Pancreas (tissue), 10 donors: ENCODE results near the gene ASTN1. TPM values are rescaled to one million over a fixed set of nuclear protein-coding genes. Genes with fewer than 3 reads are reported as not detected.

Experiments
- ATAC-seq, 4 donors: fragments of 200-7000 bp; cut with Tn5 transposase; one replicate each; pipeline versions ENCODE4 v1.8.0 to v1.9.1; 2020; ENCODE audit warnings: mild to moderate bottlenecking in 4 of 4, moderate library complexity in 4 of 4
- DNase-seq, 6 donors: peaks; one replicate each; pipeline ENCODE4 v3.0.0-alpha.2; 2020
- FAIRE-seq: peaks from 2 replicates; lab custom pipeline; 2012; peaks lifted over from hg19 to GRCh38; lab: Jason Lieb, UNC
- H3K27ac ChIP-seq, 4 donors: fragments of 200-600 bp; sonication (generic); 1 replicate in 3 of 4; 2 replicates in 1 of 4; pipeline versions ENCODE4 v1.5.0 to v1.8.0; 2020
- H3K27me3 ChIP-seq, 4 donors: fragments of 200-600 bp; one replicate each; pipeline ENCODE4 v1.8.0; 2021
- H3K36me3 ChIP-seq, 3 donors: fragments of 200-600 bp; sonication (generic) in 1 of 3; one replicate each; pipeline versions ENCODE4 v1.5.0 to v1.8.0; 2020 to 2021
- H3K4me1 ChIP-seq, 3 donors: fragments of 200-600 bp; one replicate each; pipeline ENCODE4 v1.8.0; 2021
- H3K4me3 ChIP-seq, 4 donors: fragments of 200-600 bp; sonication (generic) in 2 of 4; one replicate each; pipeline versions ENCODE4 v1.5.0 to v1.8.0; 2020 to 2021
- H3K9me3 ChIP-seq, 4 donors: fragments of 200-600 bp; one replicate each; pipeline ENCODE4 v1.8.0; 2021
- WGBS, 2 donors: extraction: QIAGEN DNeasy Blood & Tissue Kit; methylation state at CpG; one replicate each; pipeline ENCODE4 v1.1.7; 2013; 5-methylcytosine and 5-hydroxymethylcytosine counted together
- intact Hi-C, 3 donors: fragments of 100-400 bp; cut with DNase I; formaldehyde crosslinking; loops; one replicate each; pipeline versions ENCODE4 v1.11.1 to v1.14.2; 2022
- polyA plus RNA-seq, 2 donors: library from polyadenylated mRNA; stranded (reverse); fragments of 200-250 nt; gene quantifications; one replicate each; pipeline ENCODE4 v1.2.3, GENCODE V29; 2013
- total RNA-seq, 6 donors: library from RNA; stranded (reverse); fragmentation: NEBNext Ultra II Directional in 4 of 6; extraction: Animal tissue kit (Norgen Biotek cat#: 25700) in 4 of 6; gene quantifications; one replicate each; pipeline versions ENCODE4 v1.2.1 to v1.2.4, GENCODE V29; 2021 to 2023
- TF ChIP-seq, protein P1 (sequence below), 4 donors: fragments of 200-600 bp; sonication (generic) in 3 of 4; IDR thresholded peaks; one replicate each; pipeline versions ENCODE4 v1.5.0 to v1.8.0; 2021; ENCODE audit warnings: antibody characterized with exemption in 4 of 4
- donor health status: healthy with polysubstance abuse.
- donor health status: DM: no; HTN: no; CAD: no; lungs with moderate emphysema.
- donor health status: DM: no; HTN: no; CAD: no.
- donor health status: control.
- donor health status: control.
- donor health status: Bipolar disorder and iron deficiency.
- donor health status: DM: yes; HTN: yes; CAD: no.
- donor health status: DM: no; HTN: no; CAD: no.
- donor health status: DM: no; HTN: no; CAD: no.
- donor health status: DM: yes; HTN: yes; CAD: no.

The ASTN1 gene
- total and polyA plus RNA-seq, 8 donors = 0.11 to 0.77 (median 0.32) TPM

DNA sequence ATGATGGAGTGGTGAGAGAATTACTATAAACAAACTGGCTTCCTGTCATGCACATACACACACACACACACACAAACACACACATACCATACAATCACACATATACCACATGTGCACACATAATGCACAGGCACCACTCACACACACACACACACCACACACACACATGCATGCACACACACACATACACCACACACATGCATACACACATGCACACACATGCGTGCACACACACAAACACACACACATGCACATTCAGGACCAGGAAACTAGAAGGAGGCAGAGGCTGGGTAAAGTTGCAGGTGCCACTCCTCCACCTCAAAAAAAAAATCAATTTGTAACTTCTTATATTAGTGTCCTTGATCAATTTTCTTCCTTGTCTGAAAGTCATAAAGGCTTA, 153.0 kb downstream of the ASTN1 start:
- H3K9me3 ChIP-seq = no peaks in the 10 kb centered on the region

DNA sequence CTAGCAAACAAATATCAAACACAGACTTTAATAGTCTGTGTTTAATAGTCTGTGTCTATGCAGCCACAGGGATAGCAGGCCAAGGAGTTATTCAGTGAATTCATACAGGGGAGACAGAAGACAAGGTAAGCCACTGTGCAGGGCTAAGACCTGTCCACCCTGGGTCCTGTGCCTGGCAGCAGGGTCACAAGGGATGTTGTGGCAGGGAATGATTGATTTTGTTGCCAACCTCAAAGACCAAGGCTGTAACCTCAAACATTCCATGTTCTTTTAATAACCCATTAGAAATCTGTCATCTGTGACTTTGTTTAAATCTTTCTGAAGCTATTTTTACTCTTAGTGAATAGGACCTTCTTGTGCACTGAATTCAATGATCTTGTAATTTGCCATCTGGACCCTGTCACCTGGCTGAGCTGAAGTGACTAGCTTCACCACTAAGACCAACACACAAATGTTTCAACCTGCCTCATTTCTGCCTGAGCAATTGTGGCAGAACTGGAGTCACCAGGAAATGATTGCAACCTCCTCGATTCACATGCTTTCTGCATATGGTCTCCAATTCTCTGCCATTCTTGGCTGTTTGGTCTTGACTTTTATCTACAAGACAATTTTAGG, 154.2 kb downstream of the ASTN1 start:
- TF ChIP-seq, protein P1, sequence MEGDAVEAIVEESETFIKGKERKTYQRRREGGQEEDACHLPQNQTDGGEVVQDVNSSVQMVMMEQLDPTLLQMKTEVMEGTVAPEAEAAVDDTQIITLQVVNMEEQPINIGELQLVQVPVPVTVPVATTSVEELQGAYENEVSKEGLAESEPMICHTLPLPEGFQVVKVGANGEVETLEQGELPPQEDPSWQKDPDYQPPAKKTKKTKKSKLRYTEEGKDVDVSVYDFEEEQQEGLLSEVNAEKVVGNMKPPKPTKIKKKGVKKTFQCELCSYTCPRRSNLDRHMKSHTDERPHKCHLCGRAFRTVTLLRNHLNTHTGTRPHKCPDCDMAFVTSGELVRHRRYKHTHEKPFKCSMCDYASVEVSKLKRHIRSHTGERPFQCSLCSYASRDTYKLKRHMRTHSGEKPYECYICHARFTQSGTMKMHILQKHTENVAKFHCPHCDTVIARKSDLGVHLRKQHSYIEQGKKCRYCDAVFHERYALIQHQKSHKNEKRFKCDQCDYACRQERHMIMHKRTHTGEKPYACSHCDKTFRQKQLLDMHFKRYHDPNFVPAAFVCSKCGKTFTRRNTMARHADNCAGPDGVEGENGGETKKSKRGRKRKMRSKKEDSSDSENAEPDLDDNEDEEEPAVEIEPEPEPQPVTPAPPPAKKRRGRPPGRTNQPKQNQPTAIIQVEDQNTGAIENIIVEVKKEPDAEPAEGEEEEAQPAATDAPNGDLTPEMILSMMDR (IDR thresholded peaks at IDR 0.05) = no peak

More for the DNA sequence above, 153.0 kb downstream of the ASTN1 start:
- no peaks in the 10 kb centered on the region for H3K27me3 ChIP-seq
- no peak for DNase-seq
- no peak overlapping the region for H3K27ac ChIP-seq
- H3K36me3 ChIP-seq = no peaks in the 10 kb centered on the region
- no peaks in the 10 kb centered on the region for H3K4me1 ChIP-seq
- 68 to 82% methylated on average over 1 of the region's 1 CpG for whole genome bisulfite sequencing, 2 donors
- H3K4me3 ChIP-seq = no peak overlapping the region
- no peak for FAIRE-seq
- ATAC-seq = no peak
- TF ChIP-seq, protein P1 (IDR thresholded peaks at IDR 0.05) = no peak
- intact Hi-C loops = no loop called here

DNA sequence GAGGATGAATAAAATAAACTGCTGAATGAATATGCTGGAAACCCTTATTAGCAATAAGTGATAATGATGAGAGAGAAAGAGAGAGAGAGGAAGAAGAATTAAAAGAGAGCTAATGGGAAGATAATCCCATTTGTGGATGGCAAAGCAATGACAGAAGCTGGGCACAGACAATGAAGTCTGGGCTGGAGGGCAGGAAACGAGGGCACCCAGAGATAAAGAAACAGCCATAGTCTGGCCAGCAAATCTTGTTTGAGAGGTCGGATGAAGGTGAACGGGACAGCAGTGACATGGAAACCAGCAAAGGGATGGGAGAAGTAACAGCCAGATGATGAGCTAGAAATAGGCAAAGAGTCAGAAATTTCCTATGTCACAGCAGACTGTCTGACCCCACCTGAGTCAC, 155.9 kb downstream of the ASTN1 start:
- ATAC-seq = no peak
- WGBS, 2 donors = 57 to 72% methylated on average over 3 of the region's 3 CpGs
- H3K4me3 ChIP-seq = no peak overlapping the region
- no peaks in the 10 kb centered on the region for H3K9me3 ChIP-seq
- FAIRE-seq = no peak
- DNase-seq = no peak
- no peak overlapping the region for H3K27ac ChIP-seq
- H3K4me1 ChIP-seq = no peaks in the 10 kb centered on the region
- intact Hi-C loops = no loop called here
- TF ChIP-seq, protein P1 (IDR thresholded peaks at IDR 0.05) = no peak
- no peaks in the 10 kb centered on the region for H3K36me3 ChIP-seq
- H3K27me3 ChIP-seq = no peaks in the 10 kb centered on the region

More for the DNA sequence above, 154.2 kb downstream of the ASTN1 start:
- DNase-seq (no peak), FAIRE-seq (no peak), ATAC-seq (no peak)
- H3K27ac ChIP-seq = no peak overlapping the region
- no peaks in the 10 kb centered on the region for H3K27me3 ChIP-seq
- WGBS, 2 donors = 52 to 61% methylated on average over 1 of the region's 1 CpG
- H3K4me3 ChIP-seq = no peak overlapping the region
- H3K9me3 ChIP-seq = no peaks in the 10 kb centered on the region
- no peaks in the 10 kb centered on the region for H3K4me1 ChIP-seq
- intact Hi-C loops = no loop called here
- H3K36me3 ChIP-seq = no peaks in the 10 kb centered on the region

DNA sequence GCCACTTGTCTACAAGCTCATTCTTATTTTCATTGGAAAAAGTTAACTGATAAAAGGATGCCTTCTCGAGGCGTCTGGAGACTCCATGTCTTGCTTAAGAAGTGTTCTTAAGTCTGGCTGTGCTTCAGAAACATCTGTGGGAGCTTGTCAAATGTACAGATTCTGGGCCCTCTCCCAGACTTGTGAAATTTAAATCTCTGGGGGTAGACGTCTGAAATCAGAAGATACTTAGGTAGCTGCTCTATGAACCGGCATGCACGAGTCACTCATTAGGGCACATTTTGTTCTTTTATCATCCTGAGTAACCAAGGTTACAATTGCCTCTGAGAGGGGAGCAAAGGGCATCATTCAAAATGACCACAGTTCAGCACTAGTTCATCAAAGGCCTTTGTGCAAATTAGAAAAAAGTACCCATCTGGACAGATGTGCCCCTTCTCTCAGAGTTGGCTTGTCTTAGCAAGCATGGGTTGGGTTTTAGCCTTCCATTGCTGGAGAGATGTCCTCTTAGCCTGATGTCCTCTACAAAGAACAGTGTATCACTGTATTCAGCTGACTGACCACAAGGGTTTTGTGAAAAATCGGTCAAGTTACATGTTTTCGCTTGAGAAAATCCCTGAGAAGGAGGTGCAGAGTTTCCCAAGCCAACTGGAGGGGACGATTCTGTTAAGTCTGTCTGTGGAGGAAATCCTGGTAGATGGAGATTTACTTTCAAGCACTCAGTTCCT, 156.9 kb downstream of the ASTN1 start:
- ATAC-seq = peak in 1 of 4 donors; percentile 34
- FAIRE-seq = no peak

More for the DNA sequence above, 156.9 kb downstream of the ASTN1 start:
- 55 to 60% methylated on average over 8 of the region's 8 CpGs for WGBS, 2 donors
- no peaks in the 10 kb centered on the region for H3K9me3 ChIP-seq
- no peaks in the 10 kb centered on the region for H3K4me1 ChIP-seq
- intact Hi-C loops = no loop called here
- DNase-seq = no peak
- TF ChIP-seq, protein P1 (IDR thresholded peaks at IDR 0.05) = no peak
- no peaks in the 10 kb centered on the region for H3K36me3 ChIP-seq
- no peak overlapping the region for H3K27ac ChIP-seq
- H3K4me3 ChIP-seq = no peak overlapping the region
- H3K27me3 ChIP-seq = no peaks in the 10 kb centered on the region
